K562 (cell line): ENCODE data around the gene ZKSCAN3. TPM values are rescaled to one million over a fixed set of nuclear protein-coding genes. Genes with fewer than 3 reads are reported as not detected.

Experiments used
- ARID3A ChIP-seq: IDR thresholded peaks from 2 replicates; pipeline ENCODE4 v1.6.1; 2012; ENCODE audit warnings: low read depth, low read length, improper control_type of control experiment, borderline replicate concordance
- BDP1 ChIP-seq: IDR thresholded peaks from 3 replicates; pipeline ENCODE4 v1.6.1; 2011; ENCODE audit not compliant: insufficient read length, insufficient read depth
- DEAF1 ChIP-seq: fragments of 450-650 bp; formaldehyde crosslinking; IDR thresholded peaks from 2 replicates; pipeline ENCODE4 v1.4.0; 2020; ENCODE audit warnings: mild to moderate bottlenecking, moderate library complexity
- HDAC8 ChIP-seq: fragments of 450-650 bp; IDR thresholded peaks from 2 replicates; pipeline ENCODE4 v1.6.1; 2016; ENCODE audit warnings: mild to moderate bottlenecking, missing genetic modification characterization, moderate library complexity, missing compliant biosample characterization
- ILK ChIP-seq: fragments of 450-650 bp; IDR thresholded peaks from 2 replicates; pipeline ENCODE4 v1.6.1; 2016; ENCODE audit warnings: missing genetic modification characterization, low read depth, mild to moderate bottlenecking, missing compliant biosample characterization, moderate library complexity, borderline replicate concordance
- KAT8 ChIP-seq: fragments of 450-650 bp; IDR thresholded peaks from 2 replicates; pipeline ENCODE4 v1.6.1; 2016; ENCODE audit warnings: low read depth, mild to moderate bottlenecking
- KDM4B ChIP-seq, 2 experiments: fragments of 450-650 bp in 1 of 2; sonication (generic) in 1 of 2; IDR thresholded peaks; 2 replicates each; pipeline ENCODE4 v1.6.1; 2016 to 2017; ENCODE audit warnings: borderline replicate concordance in 2 of 2, antibody characterized with exemption in 1 of 2, low read depth in 1 of 2, mild to moderate bottlenecking in 1 of 2
- KLF16 ChIP-seq: IDR thresholded peaks from 2 replicates; pipeline ENCODE4 v1.6.1; 2016; ENCODE audit warnings: antibody characterized with exemption
- LEF1 ChIP-seq: fragments of 450-650 bp; IDR thresholded peaks from 2 replicates; pipeline ENCODE4 v1.6.1; 2016; ENCODE audit warnings: mild to moderate bottlenecking
- MAFK ChIP-seq: IDR thresholded peaks from 2 replicates; pipeline ENCODE4 v1.6.1; 2011; ENCODE audit warnings: low read length, improper control_type of control experiment
- MLLT1 ChIP-seq, 2 experiments: fragments of 450-650 bp; IDR thresholded peaks; 2 replicates each; pipeline ENCODE4 v1.6.1; 2016
- NCOA4 ChIP-seq: fragments of 450-650 bp; IDR thresholded peaks from 2 replicates; pipeline ENCODE4 v1.6.1; 2018; ENCODE audit warnings: mild to moderate bottlenecking; ENCODE audit not compliant: partially characterized antibody
- NR2F6 ChIP-seq: fragments of 450-650 bp; formaldehyde crosslinking; IDR thresholded peaks from 2 replicates; pipeline ENCODE4 v1.4.0; 2020; ENCODE audit warnings: mild to moderate bottlenecking
- POLR3G ChIP-seq: IDR thresholded peaks from 2 replicates; pipeline ENCODE4 v1.6.1; 2011; ENCODE audit not compliant: insufficient read length, insufficient replicate concordance; ENCODE audit errors: extremely low read depth
- SRSF3 ChIP-seq: fragments of 200-400 bp; formaldehyde crosslinking; IDR thresholded peaks from 2 replicates; pipeline ENCODE4 v1.6.1; 2016; ENCODE audit warnings: mild to moderate bottlenecking, low read length, moderate library complexity; ENCODE audit not compliant: insufficient read depth
- SRSF7 ChIP-seq: fragments of 200-400 bp; formaldehyde crosslinking; optimal IDR thresholded peaks from 2 replicates; pipeline ENCODE3; 2017; ENCODE audit warnings: mild to moderate bottlenecking, low read depth, low read length
- USF1 ChIP-seq: sonication (generic); formaldehyde crosslinking; IDR thresholded peaks from 2 replicates; pipeline ENCODE4 v1.9.0; 2022; ENCODE audit warnings: mild to moderate bottlenecking, missing genetic modification reagents
- ZNF143 ChIP-seq: sonication (generic); formaldehyde crosslinking; IDR thresholded peaks from 2 replicates; pipeline ENCODE4 v1.9.0; 2022; ENCODE audit warnings: mild to moderate bottlenecking, missing genetic modification reagents
- ZNF146 ChIP-seq: IDR thresholded peaks from one replicate; pipeline ENCODE4 v1.6.1; 2018; ENCODE audit warnings: missing compliant biosample characterization; ENCODE audit not compliant: unreplicated experiment
- ZNF165 ChIP-seq: fragments of 250-450 bp; sonication (Bioruptor Pico); IDR thresholded peaks from 2 replicates; pipeline ENCODE4 v1.4.0; 2020; ENCODE audit warnings: borderline replicate concordance
- ZNF431 ChIP-seq: sonication (generic); formaldehyde crosslinking; IDR thresholded peaks from 2 replicates; pipeline ENCODE4 v1.8.0; 2022; ENCODE audit warnings: mild to moderate bottlenecking, missing genetic modification reagents
- ZNF511 ChIP-seq: sonication (generic); formaldehyde crosslinking; IDR thresholded peaks from 2 replicates; pipeline ENCODE4 v1.8.0; 2022; ENCODE audit warnings: mild to moderate bottlenecking, missing genetic modification reagents
- polyA plus RNA-seq, 8 experiments: library from polyadenylated mRNA; depleted of rRNA in 4 of 8; stranded (reverse) in 5 of 8; unstranded in 3 of 8; fragments of >200 nt; fragmentation: Nextera tagmentation in 2 of 8; fragmentation: Illumina TruSeq in 1 of 8; extraction: Ambion mirVana in 2 of 8; extraction: Trizol in 1 of 8; gene quantifications; 2 replicates each; pipeline versions ENCODE4 v1.2.1 to v1.2.3, GENCODE V29; 2011 to 2014; ENCODE audit warnings: inconsistent platforms in 1 of 8, missing spikeins in 1 of 8
- total RNA-seq, 7 experiments: library from RNA; depleted of rRNA in 6 of 7; stranded (reverse); fragments of >200 nt in 6 of 7; fragmentation: Illumina TruSeq in 2 of 7; extraction: Trizol in 2 of 7; gene quantifications; 2 replicates each; pipeline versions ENCODE4 v1.2.1 to v1.2.3, GENCODE V29; 2011 to 2021; ENCODE audit warnings: low replicate concordance in 1 of 7

ZKSCAN3 gene
- total and polyA plus RNA-seq, 9 of the 15 experiments (the other 6 are each of a cell fraction or from before 2014, with no cell fraction given), result 3.0 to 12.4 (median 10.2) TPM

GRCh38 chr6:28399350-28400121 is 49.8 kb downstream of the ZKSCAN3 start, which contains the start of gene ZSCAN12 (continued):
- no peak for TF ChIP-seq BDP1
- 0 out of 2 replicates have a peak, but pooled peaks have one; percentile 71 for TF ChIP-seq SRSF3
- TF ChIP-seq ZNF143 (CRISPR knock-in tag), result no peak
- TF ChIP-seq SRSF7, result no peak
- TF ChIP-seq NCOA4, result no peak
- TF ChIP-seq KAT8, result no peak; the same call in 1 of the 2 replicates
- no peak for TF ChIP-seq USF1 (CRISPR knock-in tag)
- TF ChIP-seq KLF16, result no peak
- peak; percentile 76; the same call in 1 of the 2 replicates for TF ChIP-seq HDAC8 (tag)
- TF ChIP-seq ZNF511 (CRISPR knock-in tag), result peak; percentile 95
- no peak for TF ChIP-seq LEF1
- peak; percentile 27; the same call in 1 of the 2 replicates for TF ChIP-seq DEAF1 (CRISPR knock-in tag)
- TF ChIP-seq ILK (tag), result no peak
- TF ChIP-seq ARID3A, result peak; percentile 74; the same call in 1 of the 2 replicates
- peak in 1 of 2 experiments; percentile 98; a peak in 2 of 4 replicates for TF ChIP-seq KDM4B (IDR thresholded peaks at IDR 0.05; ENCODE audit: borderline replicate concordance in 2 of 2, low read depth in 1 of 2)
- no peak for TF ChIP-seq ZNF146 (CRISPR knock-in tag)
- no peak for TF ChIP-seq MAFK
- TF ChIP-seq POLR3G, result no peak
- 0 out of 2 replicates have a peak, but pooled peaks have one; percentile 11 for TF ChIP-seq NR2F6
- no peak; the same call in 1 of the 2 replicates for TF ChIP-seq ZNF165 (CRISPR knock-in tag)
- TF ChIP-seq MLLT1 (IDR thresholded peaks at IDR 0.05), result peak in 1 of 2 experiments; percentile 84
- peak; percentile 53 for TF ChIP-seq ZNF431
